Measurements from ENCODE around the gene EPHB4.

The EPHB4 gene

DNA sequence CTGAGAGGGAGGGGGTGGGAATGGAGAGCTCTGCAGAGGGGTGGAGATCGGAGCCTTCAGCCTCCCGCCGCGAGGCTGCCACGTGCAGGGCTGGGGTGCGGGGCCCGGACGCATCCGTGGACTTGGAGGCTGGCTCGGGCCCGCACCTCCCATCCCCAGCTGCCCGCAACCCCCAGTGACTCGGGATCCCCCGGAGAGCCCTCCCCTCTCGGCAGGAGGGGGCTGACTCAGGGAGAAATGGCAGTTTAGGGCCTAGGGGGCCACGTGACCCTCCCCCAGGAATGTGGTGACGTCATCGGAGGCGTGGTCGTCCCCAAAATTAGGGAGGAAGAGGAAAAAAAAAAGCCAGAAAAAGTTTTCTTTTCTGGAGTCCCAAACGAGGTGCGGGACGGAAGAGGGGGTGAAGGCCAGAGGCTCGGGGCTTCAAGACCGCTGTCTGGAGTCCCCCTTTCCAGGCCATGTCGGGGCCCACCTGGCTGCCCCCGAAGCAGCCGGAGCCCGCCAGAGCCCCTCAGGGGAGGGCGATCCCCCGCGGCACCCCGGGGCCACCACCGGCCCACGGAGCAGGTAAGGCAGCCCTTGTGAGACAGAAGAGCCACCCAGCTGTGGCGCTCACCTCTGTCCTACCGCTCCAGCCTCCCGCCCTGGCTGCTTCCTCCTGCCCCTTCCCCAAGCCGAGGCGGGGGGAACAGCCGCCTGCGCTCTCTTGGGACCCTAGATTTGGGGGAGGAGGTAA is 39.9 kb upstream of the EPHB4 start, which contains the start of gene TRIP6:
Gene TRIP6 (plus strand): TSS at position 348 of the 736 bp plus-strand sequence. CDS start 111 bp downstream, at position 459.
- Histone ChIP-seq H3K4me1 (ENCODE audit: insufficient read depth, low read length, severe bottlenecking) (peaks cover 27% of the 10 kb centered on the region), H3K36me3 (ENCODE audit: insufficient read depth, low read length) (peaks cover 11% of the 10 kb centered on the region)

DNA sequence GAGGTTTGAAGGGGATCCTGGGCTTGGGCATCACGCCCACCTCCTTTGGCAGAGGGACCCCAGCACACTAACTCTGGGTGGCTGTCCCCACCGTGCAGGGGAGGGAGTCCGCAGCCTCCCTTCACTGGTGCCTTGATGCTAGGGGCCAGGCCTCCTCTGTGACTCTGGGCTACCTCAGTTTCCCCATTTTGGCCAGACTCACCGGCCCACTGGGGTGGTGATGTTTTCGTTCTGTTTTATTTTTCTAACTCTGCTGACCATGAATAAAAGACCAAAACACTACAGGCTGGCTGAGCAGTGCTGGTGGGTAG is 39.4 kb upstream of the EPHB4 start:
- peaks cover 11% of the 10 kb centered on the region for H3K36me3 ChIP-seq (ENCODE audit: insufficient read depth, low read length)
- H3K79me2 ChIP-seq (ENCODE audit: insufficient read depth, low read length): no peaks in the 10 kb centered on the region
- H3K27me3 ChIP-seq (ENCODE audit: insufficient read depth, low read length): no peaks in the 10 kb centered on the region
- peak overlapping the region; percentile 58 for H3K9ac ChIP-seq (ENCODE audit: low read length)
- peak overlapping the region; percentile 58 for H3K4me2 ChIP-seq (ENCODE audit: low read length)
- no peak overlapping the region for H2AFZ ChIP-seq (ENCODE audit: low read length)
- H3F3A ChIP-seq (ENCODE audit: insufficient read depth, low read length): no peaks in the 10 kb centered on the region
- H4K20me1 ChIP-seq (ENCODE audit: insufficient read depth, low read length): no peaks in the 10 kb centered on the region
- H3K4me1 ChIP-seq (ENCODE audit: insufficient read depth, low read length, severe bottlenecking): peaks cover 27% of the 10 kb centered on the region
- TF ChIP-seq, protein P1, sequence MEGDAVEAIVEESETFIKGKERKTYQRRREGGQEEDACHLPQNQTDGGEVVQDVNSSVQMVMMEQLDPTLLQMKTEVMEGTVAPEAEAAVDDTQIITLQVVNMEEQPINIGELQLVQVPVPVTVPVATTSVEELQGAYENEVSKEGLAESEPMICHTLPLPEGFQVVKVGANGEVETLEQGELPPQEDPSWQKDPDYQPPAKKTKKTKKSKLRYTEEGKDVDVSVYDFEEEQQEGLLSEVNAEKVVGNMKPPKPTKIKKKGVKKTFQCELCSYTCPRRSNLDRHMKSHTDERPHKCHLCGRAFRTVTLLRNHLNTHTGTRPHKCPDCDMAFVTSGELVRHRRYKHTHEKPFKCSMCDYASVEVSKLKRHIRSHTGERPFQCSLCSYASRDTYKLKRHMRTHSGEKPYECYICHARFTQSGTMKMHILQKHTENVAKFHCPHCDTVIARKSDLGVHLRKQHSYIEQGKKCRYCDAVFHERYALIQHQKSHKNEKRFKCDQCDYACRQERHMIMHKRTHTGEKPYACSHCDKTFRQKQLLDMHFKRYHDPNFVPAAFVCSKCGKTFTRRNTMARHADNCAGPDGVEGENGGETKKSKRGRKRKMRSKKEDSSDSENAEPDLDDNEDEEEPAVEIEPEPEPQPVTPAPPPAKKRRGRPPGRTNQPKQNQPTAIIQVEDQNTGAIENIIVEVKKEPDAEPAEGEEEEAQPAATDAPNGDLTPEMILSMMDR (IDR thresholded peaks at IDR 0.05; ENCODE audit: low read length): no peak
- no peak for TF ChIP-seq EZH2 (IDR thresholded peaks at IDR 0.05; ENCODE audit: borderline replicate concordance, low read length)
- no peaks in the 10 kb centered on the region for H3K9me3 ChIP-seq (ENCODE audit: low read length)
- no peaks in the 10 kb centered on the region for H3K9me2 ChIP-seq (ENCODE audit: low read depth, low read length)
- no peak overlapping the region for H3K27ac ChIP-seq (ENCODE audit: low read depth, low read length, poor library complexity, severe bottlenecking)
- peak overlapping the region; percentile 49 for H3K4me3 ChIP-seq (ENCODE audit: low read depth, low read length, poor library complexity, severe bottlenecking)

More for the DNA sequence above, 39.9 kb upstream of the EPHB4 start, which contains the start of gene TRIP6:
- Histone ChIP-seq H3K9me2 (ENCODE audit: low read depth, low read length) (no peaks in the 10 kb centered on the region), H4K20me1 (ENCODE audit: insufficient read depth, low read length) (no peaks in the 10 kb centered on the region), H3K9ac (ENCODE audit: low read length) (peak within 1 kb of the TSS; percentile 58), H3K9me3 (ENCODE audit: low read length) (no peaks in the 10 kb centered on the region), H3K4me3 (ENCODE audit: low read depth, low read length, poor library complexity, severe bottlenecking) (peak within 1 kb of the TSS; percentile 49), H3K27me3 (ENCODE audit: insufficient read depth, low read length) (no peaks in the 10 kb centered on the region), H3K4me2 (ENCODE audit: low read length) (peak within 1 kb of the TSS; percentile 58), H3K79me2 (ENCODE audit: insufficient read depth, low read length) (no peaks in the 10 kb centered on the region), H2AFZ (ENCODE audit: low read length) (no peak within 1 kb of the TSS), H3K27ac (ENCODE audit: low read depth, low read length, poor library complexity, severe bottlenecking) (peak within 1 kb of the TSS; percentile 6), H3F3A (ENCODE audit: insufficient read depth, low read length) (no peaks in the 10 kb centered on the region)
- TF ChIP-seq, protein P1 (IDR thresholded peaks at IDR 0.05; ENCODE audit: low read length): no peak
- no peak for TF ChIP-seq EZH2 (IDR thresholded peaks at IDR 0.05; ENCODE audit: borderline replicate concordance, low read length)

DNA sequence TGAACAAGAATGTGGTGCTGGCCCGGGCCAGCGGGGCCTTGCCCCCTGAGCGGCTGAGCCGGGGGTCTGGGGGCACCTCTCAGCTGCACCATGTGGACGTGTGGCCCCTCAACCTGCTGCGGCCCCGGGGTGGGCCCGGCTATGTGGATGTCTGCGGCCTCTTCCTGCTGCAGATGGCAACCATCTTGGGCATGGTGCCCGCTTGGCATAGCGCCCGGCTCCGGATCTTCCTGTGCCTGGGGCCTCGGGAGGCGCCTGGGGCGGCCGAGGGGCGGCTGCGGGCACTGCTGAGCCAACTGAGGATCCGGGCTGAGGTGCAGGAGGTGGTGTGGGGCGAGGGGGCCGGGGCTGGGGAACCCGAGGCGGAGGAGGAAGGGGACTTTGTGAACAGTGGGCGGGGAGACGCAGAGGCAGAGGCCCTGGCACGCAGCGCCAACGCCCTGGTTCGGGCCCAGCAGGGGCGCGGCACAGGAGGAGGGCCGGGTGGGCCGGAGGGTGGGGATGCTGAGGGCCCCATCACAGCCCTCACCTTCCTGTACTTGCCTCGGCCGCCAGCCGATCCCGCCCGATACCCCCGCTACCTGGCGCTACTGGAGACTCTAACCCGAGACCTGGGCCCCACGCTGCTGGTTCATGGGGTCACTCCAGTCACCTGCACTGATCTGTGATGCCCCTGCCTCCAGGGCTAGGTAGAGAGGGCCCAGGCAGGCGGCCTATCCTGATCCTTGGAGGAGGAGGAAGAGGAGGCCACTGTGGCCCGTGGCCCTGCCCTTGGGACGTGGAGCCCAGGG is 38.8 kb upstream of the EPHB4 start:
- Histone ChIP-seq H3K9me3 (ENCODE audit: low read length) (no peaks in the 10 kb centered on the region), H4K20me1 (ENCODE audit: insufficient read depth, low read length) (no peaks in the 10 kb centered on the region), H3K4me3 (ENCODE audit: low read depth, low read length, poor library complexity, severe bottlenecking) (no peak overlapping the region), H3F3A (ENCODE audit: insufficient read depth, low read length) (no peaks in the 10 kb centered on the region), H3K4me2 (ENCODE audit: low read length) (peak overlapping the region; percentile 58; the same call in 1 of the 2 replicates), H2AFZ (ENCODE audit: low read length) (no peak overlapping the region), H3K9ac (ENCODE audit: low read length) (no peak overlapping the region; the same call in 1 of the 2 replicates), H3K4me1 (ENCODE audit: insufficient read depth, low read length, severe bottlenecking) (peaks cover 33% of the 10 kb centered on the region), H3K27me3 (ENCODE audit: insufficient read depth, low read length) (no peaks in the 10 kb centered on the region), H3K79me2 (ENCODE audit: insufficient read depth, low read length) (no peaks in the 10 kb centered on the region), H3K27ac (ENCODE audit: low read depth, low read length, poor library complexity, severe bottlenecking) (no peak overlapping the region), H3K9me2 (ENCODE audit: low read depth, low read length) (no peaks in the 10 kb centered on the region), H3K36me3 (ENCODE audit: insufficient read depth, low read length) (peaks cover 14% of the 10 kb centered on the region)
- TF ChIP-seq EZH2 (IDR thresholded peaks at IDR 0.05; ENCODE audit: borderline replicate concordance, low read length): no peak
- TF ChIP-seq, protein P1 (IDR thresholded peaks at IDR 0.05; ENCODE audit: low read length): no peak

All from OCI-LY1 (cell line).